HG02870 (cell line): ENCODE measurements around the gene CYB5RL.
"Not testable (repeated sequence)": the region's sequence is repeated elsewhere in the genome, so short reads cannot be mapped to it uniquely, and the experiment has no call there.

Experiments
- ATAC-seq: cut with Tn5 transposase; IDR thresholded peaks from one replicate; pipeline ENCODE4 v1.9.1; 2021; ENCODE audit warnings: mild to moderate bottlenecking, moderate library complexity; ENCODE audit not compliant: unreplicated experiment

Gene CYB5RL

DNA sequence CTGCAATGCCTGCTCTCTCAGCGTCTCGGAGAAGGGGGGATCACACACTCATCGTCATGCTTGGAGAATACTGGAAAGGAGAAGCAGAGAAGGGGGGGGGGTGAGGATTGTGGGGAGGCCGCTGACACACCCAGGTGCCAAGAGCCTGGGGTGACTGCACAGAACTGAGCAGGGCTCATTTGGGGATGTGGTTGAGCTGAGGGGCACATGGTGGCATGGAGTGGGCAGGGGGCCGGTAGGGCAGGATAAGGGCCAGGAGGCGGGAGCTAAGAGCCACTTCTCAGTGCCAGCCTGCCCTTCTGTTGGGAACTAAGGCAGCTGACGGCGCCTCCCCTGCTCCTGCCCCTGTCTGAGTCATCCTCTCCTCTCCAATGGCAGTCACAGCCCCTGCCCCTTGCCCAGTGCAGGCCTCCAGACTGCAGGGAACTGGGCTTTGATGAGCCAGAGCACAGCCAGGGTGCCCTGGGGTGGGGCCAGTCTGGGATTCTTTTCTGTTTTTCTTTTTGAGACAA, 27.3 kb upstream of the CYB5RL start:
- no peak for ATAC-seq

DNA sequence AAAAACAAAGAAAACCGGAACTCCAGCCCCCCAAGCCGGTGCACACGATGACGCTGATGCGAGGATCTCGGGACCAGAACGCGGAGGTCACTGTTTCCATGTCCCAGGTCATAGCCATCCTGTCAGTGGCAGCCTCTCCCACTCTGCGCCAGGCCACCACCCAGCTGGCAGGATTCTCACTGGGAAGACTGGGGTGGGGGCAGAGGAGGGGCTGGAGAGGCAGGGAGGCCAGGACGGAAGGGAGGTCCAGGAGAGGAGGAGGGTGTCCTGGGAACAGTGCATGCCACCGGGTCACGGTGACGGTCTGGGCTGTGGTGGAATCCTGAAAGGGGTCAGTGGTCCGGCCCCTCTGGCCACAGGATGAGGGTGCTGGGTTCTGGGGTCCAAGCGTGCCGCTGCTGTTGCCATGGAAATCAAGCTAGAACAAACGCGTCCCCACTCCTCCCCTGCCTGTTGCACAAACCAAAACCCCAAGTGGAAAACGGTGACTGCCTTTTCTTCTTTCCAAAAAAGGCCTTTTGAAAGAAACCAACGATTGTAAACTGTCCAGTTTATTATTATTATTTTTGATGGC, 26.2 kb upstream of the CYB5RL start:
- no peak for ATAC-seq

DNA sequence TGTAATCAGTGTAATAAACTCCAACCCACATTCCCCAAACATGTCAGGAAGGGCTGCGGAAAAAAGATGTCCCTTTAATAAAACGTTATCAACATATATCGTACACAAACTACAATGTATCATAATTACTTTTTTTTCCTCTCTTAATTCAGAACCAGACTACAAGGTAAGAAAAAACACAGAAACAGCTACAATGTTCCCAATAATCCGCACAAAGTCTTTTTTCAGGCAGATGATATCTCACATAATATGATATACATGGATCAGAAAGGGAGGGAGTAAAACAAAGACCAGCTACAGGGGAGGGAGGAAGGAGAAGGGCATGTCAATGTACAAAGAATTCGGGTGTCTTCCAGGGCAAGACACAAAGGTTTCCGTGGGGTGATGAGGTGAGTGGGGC, 25.5 kb upstream of the CYB5RL start:
- ATAC-seq, result no peak

DNA sequence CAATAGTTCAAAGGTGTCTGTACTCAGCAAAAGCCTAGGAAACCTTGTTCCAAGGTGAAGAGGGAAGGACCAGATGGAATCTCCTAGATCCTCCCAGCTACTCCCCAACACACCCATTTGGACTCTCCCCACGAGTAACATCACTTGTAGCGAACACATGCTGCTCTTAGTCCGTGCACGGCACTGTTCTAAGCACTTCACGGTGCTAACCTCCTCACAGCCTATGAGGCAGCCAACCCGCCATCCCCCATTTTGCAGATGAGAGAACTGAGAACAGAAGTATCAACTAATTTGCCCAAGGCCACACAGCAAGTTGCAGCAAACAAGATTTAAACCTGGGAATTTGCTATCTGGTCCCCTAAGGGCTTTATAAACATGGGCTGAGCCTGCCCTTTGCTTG, 24.4 kb upstream of the CYB5RL start:
- ATAC-seq, result no peak

DNA sequence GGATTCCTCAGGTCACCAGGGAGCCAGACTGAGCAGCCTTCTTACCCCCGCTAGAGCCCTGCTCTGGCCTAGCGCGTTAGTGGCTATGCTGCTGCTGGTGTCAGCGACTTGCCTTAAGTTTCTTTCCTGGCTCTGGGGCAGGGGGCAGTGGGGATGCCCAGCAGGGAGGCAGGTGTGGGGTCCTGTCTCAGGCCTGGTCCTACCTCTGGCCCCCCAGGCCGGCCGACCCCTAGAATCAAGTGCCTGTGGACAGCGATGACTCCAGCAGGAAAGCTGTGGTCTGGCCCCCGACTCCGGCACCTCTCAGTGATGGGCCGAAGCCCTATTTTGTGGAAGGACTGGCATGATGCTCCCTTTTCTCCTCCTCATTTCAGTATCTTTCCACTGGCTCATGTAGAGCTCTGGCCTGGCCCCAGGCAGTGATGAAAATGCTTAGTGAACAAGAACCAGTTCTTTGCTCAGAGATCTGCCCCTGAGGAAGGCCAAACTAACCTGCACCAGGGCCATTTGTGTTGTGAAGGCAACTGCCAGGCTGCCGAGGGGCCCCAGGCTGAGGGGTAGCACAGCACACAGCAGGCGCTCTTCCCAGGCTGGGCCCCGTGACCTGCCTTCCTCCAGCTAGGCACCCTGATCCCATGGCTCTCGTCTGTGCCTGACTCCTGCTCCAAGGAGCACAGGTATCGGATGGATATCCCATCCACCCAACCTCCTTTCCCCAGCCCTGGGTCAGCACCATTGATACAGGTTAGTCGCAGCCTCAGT, 23.8 kb upstream of the CYB5RL start:
- no peak for ATAC-seq

DNA sequence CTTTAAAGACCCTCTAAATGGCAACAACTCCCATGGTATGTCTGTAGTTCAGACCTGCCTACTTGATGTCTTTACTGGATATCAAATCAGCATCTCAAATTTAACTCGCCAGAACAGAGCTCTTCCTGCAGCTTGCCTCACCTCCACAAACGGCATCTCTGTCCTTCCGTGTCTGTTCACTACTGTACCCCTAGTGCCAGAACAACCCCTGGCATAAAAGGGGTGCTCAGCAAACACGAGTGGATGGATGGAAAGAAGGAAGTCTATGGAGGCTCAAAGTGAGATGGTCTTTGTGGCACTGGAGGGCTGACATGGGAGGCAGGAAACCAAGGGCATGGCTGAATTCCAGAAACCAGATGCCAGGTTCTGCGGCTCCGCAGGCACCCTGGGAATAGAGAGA, 22.9 kb upstream of the CYB5RL start:
- no peak for ATAC-seq

DNA sequence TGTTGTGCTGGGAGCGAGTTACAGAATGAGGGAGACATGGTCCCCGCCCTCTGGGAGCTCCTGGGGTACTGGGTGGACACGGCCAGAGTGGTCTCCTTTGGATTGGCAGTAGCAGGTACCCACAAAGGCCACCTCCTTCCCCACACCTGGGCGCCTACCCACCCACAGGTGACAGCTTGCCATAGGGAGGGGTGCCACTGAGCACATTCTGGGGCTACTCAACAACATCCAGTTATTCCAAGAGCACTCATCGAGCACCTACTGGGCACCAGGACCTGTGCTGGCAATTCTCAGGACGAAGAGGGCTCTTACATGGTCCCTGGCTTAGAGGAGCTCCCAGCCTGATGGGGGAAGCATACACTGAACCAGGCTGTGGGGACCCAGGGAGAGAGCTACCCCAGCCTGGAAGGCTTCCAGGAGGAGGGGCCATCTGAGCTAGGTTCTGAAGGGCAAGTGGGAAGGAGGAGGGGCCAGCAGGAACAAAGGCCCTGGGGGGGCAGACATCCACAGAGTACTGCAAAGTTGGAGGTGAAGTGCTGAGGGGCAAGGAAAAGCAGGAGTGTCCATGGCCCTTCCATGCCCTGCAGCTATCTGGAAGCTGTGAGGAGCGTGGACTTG, 22.1 kb upstream of the CYB5RL start:
- no peak for ATAC-seq

DNA sequence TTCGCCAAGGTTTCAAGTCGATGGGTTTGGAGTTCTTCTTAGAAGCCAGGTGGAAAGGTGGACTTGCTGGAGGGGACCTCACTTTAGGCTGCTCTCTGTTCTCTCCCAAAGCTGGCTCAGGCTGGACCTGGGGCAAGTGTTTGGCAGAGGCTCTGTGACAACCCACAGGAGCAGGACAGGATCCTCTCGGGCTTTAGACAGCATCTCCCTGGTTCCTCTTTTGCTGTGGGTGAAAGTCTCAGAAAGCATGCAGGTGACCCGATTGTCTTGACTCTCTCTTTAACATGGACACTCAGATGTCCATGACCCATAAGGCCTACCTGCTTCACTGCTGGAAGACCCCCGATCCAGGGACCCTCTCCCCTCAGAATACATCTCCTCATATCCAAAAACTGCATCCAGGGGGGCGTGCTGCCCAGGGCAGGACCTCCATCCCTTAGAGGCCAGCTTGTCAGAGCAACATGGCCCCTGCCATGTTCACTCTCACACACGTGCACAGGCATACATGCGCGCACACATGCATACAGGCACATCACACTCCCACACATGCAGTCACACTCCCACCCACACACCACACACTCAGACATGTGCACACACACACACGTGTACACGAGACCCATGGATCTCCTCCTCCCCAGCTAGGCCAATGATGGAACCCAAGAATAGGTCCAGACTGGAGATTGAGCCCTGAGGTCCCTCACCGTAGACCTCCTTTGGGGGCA, 21.4 kb upstream of the CYB5RL start:
- ATAC-seq, result no peak

DNA sequence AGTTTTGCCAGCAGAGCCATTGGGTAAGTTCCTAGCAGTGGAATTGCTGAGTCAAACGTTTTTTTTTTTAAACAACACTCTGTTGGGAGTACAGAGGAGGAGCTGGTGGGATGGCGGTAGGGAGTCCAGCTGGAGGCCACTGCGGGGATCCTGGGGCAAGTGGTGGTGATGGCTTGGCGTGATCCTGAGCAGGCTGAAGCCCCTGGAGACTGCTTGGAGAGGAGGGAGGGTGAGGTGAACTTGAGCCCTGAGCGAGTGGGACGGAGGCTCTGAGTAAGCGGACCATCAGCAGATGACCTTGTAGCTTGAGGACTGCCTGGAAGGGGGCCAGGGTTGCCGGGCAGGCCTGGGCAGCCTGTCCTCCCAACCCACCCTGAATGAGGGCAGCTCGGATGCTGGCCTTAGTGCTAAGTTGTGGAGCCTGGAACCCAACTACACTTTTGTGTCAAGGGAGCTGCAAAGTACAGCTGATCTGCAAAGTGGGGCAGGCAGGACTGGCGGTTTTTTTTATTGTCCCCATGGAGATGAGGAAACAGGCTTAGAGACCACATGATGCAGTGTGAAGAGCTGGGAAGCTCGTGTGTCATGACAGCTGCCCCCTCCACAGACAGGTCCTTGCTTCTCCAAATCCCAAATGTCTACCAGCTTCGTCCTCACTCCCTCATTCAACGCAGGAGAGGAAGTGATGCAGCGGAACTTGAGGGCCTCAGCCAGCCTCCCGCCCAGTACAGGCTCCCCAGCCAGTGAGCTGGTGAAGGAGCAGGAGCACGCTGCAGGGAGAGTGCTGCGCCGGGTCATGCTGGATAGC, 20.4 kb upstream of the CYB5RL start:
- no peak for ATAC-seq

DNA sequence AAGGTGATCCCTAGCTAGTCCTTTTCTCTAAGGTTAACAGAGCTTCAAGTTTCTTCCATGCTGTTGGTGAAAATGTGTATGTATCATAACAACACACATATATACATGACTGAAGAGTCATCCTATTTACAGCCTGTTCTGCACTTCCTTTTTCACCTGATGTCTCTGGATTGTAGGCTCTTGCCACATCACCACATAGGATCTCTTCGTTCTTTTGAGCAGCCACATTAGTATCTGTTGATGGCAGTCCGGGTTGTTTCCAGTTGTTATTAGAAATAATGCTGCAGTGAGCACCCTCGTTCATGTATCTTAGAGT, 19.8 kb upstream of the CYB5RL start:
- ATAC-seq, result no peak

DNA sequence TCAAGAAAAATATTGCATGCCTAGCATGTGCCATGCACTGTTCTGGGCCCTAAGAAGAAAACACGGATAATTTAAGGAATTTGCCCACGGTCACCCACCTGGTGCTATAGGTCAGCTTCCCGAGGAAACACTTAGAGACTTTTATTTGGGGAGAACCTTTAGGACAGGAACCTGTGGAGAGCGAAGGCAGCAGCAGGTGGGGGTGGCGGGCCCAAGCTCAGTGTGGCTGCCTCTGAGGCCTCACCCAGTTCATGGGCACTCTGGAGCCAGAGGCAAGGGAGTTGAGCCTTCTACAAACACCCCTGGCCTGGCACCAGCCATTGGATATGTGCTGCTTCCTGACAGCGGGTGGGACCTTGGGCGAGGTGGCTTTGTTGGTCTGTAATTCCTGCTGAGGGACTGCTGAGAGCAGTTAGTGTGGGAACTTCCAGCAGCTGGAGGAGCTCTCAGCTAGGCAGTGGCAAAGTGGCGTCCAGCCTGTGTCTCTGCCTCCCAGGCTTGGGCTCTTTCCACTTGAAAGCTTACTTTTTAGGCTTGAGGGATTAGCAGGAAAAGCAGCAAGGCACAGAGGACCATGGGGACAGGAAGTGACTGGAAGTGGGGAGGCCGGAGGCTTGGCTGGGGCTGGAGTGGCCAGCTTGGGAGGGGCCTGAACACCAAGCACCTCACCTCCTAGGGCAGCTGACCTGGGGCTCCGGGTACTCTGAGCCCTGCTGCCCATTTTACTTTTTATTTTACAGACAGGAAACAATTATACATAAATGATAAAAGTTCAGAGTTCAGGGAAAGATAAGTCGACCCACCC, 19.3 kb upstream of the CYB5RL start:
- no peak for ATAC-seq

DNA sequence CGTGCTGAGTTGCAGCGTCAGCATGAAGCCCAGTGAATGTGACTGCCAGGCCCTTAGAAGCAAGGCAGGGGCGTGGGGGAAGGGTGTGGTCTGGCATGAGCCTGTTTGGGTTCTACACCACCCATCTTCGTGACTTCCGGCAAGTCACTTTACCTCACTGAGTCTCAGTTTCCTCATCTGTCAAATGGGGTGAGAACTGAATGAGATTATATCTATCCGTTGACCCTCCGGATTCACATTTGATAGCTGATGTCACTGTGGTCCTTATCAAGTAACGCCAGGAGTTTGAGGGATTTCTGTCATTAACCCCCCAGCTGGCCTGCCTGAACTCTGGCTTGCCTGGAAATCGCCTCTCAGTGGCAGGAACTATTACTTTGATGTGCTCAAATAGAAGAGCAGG, 15.7 kb upstream of the CYB5RL start:
- ATAC-seq, result no peak

DNA sequence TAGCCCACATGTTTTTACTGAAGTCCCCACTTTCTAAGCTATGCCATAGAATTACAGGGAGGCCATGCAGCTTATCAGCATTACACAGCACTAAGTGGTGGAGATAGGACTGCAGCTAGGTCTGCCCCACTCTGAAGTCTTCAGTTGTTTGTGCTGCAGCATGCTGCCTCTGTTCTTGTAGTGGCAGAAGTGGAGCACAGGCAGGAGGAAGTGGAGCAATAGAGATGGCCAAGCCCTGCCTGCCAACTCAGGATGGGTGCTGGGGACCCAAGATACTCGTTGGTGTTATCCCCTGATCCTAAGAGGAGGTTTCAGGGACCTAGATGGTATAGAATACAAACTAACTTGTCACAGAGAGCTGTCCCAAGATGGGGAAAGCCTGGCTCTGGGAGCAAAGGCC, 13.0 kb upstream of the CYB5RL start:
- ATAC-seq, result no peak

DNA sequence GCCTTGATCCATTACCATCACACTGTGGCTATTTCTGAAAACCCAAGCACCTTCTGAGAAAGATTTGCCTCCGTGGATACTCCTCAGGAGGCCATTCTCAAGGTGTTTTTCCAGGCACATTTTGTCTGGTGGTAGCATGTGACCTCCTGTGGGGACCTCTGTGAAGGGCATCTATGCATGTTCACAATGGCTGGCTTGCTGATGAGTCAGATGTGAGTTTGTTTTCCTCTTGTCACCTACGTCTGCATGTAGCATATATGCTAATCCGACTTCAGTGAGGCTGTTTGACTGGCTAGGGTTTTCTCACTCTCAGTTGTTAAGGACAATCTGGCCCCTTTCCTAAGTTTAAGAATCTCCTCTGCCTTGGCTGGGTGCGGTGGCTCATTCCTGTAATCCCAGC, 8.1 kb upstream of the CYB5RL start:
- ATAC-seq, result not testable (repeated sequence)

DNA sequence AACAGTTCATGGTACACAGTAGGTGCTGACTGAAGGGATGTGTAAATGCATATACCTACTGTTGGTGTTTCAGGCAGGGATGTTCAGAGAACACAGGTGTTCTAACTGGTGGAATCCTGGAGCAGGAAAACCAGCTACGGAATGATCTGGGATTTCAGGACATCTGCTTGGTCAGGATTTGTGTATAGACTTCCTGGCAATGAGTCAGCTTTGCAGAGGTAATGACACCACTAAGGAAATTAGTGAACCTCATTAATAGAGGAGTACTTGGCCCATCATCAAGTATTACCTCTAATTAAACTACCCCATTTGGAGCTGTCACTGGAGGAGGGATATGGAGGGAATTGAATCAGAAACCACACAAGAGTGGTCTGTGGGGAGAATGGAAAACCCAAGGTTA, 7.5 kb upstream of the CYB5RL start:
- ATAC-seq, result no peak

DNA sequence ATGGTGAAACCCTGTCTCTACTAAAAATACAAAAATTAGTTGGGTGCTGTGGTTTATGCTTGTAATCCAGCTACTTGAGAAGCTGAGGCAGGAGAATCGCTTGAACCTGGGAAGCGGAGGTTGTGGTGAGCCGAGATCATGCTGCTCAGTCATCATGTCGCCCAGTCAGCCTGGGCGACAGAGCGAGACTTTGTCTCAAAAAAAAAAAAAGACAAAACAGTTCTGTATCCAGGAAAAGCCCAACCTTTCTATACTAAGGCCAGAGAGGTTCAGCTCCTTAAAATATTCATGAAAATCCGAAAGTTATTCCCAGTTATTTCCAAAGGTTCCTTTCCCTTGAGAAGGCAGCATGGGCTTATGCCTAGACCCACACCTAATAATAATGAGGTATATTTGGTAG, 4.4 kb upstream of the CYB5RL start:
- ATAC-seq, result no peak

DNA sequence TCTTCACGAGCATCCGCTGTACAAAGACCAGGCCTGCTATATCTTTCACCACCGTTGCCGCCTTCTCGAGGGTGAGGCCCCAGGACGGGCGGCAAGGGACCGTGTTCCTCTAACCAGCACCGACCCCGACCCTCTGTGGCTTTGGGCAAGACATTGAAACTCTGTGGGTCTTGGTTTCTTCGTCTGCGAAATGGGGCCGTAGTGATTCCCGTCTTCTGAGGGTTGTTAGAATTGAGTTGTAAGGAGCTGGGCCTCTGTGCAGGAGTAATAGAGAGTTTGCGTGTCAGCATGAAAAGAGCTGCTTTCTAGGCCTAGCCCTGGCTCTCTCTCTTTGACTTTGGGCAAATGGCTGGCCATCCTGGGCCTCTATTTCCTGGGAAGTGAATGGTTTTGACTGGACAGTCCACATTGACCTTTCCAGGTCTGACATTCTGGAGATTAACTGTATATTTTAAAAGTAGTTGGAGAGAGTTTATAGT, 728 bp upstream of the CYB5RL start:
- no peak for ATAC-seq

DNA sequence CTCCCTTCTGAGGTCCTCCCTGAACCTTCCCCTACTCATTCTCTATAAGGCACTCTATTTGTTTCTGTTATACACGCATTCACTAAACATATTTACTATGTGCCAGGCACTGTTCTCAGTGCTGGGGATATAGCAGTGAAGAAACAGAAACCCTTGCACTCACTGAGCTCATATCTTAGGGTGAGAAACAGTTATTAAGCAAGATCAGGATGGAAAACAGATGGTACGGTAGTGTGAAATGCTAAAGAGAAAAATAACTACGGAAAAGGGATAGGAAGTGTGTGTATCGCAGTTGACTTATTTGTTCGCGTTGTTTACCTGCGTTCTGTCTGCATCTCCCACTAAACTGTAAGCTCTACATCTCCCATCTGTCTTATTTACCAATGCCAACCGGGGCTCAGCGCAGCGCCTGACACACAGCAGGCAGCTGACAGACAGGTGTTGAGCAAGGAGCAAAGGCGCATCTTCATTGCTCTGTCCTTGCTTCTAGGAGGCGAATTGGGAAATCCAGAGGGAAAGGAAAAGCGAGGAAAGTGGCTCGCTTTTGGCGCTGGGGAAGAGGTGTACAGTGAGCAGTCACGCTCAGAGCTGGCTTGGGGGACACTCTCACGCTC, 572 bp downstream of the CYB5RL start:
- no peak for ATAC-seq

DNA sequence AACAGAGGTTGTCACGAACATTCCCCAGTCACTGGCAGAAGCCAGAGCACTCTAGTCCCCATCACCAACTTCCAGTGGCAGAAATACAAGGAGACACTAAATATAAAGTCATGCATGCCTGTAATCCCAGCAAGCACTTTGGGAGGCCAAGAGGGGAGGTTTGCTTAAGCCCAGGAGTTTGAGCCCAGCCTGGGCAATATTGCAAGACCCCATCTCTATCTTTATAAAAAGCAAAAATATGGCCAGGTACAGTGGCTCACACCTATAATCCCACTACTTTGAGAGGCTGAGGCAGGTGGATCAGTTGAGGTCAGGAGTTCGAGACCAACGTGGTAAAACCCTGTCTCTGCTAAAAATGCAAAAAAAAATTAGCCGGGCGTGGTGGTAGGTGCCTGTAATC, 6.4 kb downstream of the CYB5RL start:
- ATAC-seq, result no peak

DNA sequence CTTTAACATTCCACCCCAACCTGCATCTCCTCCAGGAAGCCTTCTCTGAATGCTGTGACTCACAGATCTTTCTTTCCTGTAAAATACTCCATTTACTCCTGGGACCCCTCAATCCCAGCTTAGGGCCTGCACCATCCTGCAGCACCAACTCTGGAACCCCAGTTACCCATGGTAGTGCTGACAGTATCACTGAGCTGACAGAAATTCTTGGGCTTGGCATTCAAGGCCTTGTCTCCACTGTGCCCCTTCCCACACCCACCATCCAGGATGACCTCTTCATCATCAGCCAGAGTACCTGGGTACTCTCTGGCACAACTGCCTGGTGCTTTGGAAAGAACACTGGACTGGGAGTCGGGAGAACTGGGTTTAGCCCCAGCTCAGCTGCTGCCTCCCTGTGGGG, 8.3 kb downstream of the CYB5RL start:
- no peak for ATAC-seq
